Measurements from ENCODE around the gene CYP20A1.

The CYP20A1 gene

DNA sequence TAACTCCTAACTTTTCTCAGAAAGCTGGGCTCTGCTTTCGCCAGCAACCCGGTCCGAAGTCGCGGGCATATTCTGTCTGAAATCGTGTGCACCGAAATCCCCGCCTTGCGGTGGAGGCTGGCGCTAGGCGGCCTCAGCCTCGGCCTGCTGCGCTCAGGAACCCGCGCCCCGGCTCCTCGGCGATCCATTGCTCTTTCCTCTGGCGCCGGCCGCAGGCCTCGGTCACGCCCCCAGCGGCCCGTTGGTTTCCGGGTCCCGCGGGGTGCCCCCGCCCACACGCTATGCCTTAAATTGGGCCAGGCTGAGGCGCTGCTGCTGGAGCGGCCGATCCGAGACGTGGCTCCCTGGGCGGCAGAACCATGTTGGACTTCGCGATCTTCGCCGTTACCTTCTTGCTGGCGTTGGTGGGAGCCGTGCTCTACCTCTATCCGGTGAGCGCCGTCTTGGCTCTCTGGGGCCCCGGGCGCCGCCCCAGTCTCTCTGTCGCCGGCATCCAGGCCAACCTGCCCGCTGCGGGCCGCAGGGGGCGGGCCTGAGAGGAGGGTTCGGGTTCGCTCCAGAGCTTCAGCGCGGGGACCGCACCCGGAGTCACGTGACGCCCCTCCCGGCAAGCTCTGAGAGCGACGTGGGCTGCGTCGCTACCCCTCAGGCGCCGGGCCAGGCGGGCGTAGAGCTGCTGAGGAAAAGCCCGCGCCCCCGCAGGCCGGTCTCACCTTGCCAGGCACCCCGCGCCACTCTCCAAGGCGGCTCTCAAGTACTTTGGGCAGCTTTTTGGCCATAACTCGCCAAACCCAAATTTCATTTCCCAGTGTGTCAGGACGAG, at the start of gene CYP20A1 (continued):
- TF ChIP-seq ZSCAN30 (tag by site-specific recombination; IDR thresholded peaks at IDR 0.05): peak; percentile 87
- TF ChIP-seq SCRT2 (tag by site-specific recombination; IDR thresholded peaks at IDR 0.05): no peak
- TF ChIP-seq OSR2 (tag by site-specific recombination; IDR thresholded peaks at IDR 0.05): no peak
- TF ChIP-seq ZNF311 (tag by site-specific recombination; IDR thresholded peaks at IDR 0.05; ENCODE audit: borderline replicate concordance): no peak
- TF ChIP-seq ZNF501 (tag by site-specific recombination; IDR thresholded peaks at IDR 0.05): peak; percentile 91
- peak; percentile 93 for TF ChIP-seq ZFP37 (tag by site-specific recombination; IDR thresholded peaks at IDR 0.05)
- no peak for TF ChIP-seq ZNF112 (tag by site-specific recombination; IDR thresholded peaks at IDR 0.05)
- TF ChIP-seq ZNF629 (tag by site-specific recombination; IDR thresholded peaks at IDR 0.05): peak; percentile 69; the same call in 1 of the 2 replicates
- no peak for TF ChIP-seq ZNF560 (tag by site-specific recombination; IDR thresholded peaks at IDR 0.05; ENCODE audit: borderline replicate concordance)
- TF ChIP-seq, protein P1, sequence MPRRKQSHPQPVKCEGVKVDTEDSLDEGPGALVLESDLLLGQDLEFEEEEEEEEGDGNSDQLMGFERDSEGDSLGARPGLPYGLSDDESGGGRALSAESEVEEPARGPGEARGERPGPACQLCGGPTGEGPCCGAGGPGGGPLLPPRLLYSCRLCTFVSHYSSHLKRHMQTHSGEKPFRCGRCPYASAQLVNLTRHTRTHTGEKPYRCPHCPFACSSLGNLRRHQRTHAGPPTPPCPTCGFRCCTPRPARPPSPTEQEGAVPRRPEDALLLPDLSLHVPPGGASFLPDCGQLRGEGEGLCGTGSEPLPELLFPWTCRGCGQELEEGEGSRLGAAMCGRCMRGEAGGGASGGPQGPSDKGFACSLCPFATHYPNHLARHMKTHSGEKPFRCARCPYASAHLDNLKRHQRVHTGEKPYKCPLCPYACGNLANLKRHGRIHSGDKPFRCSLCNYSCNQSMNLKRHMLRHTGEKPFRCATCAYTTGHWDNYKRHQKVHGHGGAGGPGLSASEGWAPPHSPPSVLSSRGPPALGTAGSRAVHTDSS (tag by site-specific recombination; IDR thresholded peaks at IDR 0.05): no peak
- no peak for TF ChIP-seq ZNF658 (tag by site-specific recombination; IDR thresholded peaks at IDR 0.05)
- no peak for TF ChIP-seq ZNF146 (tag by site-specific recombination; IDR thresholded peaks at IDR 0.05)
- peak; percentile 92 for TF ChIP-seq KLF10 (tag by site-specific recombination; IDR thresholded peaks at IDR 0.05)
- TF ChIP-seq ZNF660 (tag by site-specific recombination; IDR thresholded peaks at IDR 0.05): peak; percentile 6
- TF ChIP-seq ZNF510 (tag by site-specific recombination; IDR thresholded peaks at IDR 0.05; ENCODE audit: insufficient replicate concordance): no peak
- no peak for TF ChIP-seq ZNF830 (tag by site-specific recombination; IDR thresholded peaks at IDR 0.05; ENCODE audit: low read depth)
- TF ChIP-seq KLF8 (tag by site-specific recombination; IDR thresholded peaks at IDR 0.05): peak; percentile 95
- TF ChIP-seq ZNF292 (tag by site-specific recombination; IDR thresholded peaks at IDR 0.05; ENCODE audit: borderline replicate concordance, low read depth): no peak
- TF ChIP-seq ZNF140 (tag by site-specific recombination; IDR thresholded peaks at IDR 0.05): no peak
- TF ChIP-seq, protein P2, sequence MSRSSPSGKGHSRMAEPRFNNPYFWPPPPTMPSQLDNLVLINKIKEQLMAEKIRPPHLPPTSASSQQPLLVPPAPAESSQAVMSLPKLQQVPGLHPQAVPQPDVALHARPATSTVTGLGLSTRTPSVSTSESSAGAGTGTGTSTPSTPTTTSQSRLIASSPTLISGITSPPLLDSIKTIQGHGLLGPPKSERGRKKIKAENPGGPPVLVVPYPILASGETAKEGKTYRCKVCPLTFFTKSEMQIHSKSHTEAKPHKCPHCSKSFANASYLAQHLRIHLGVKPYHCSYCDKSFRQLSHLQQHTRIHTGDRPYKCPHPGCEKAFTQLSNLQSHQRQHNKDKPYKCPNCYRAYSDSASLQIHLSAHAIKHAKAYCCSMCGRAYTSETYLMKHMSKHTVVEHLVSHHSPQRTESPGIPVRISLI (tag by site-specific recombination; IDR thresholded peaks at IDR 0.05): no peak
- TF ChIP-seq ZNF416 (tag by site-specific recombination; IDR thresholded peaks at IDR 0.05): no peak
- peak; percentile 97 for TF ChIP-seq ZNF600 (tag by site-specific recombination; IDR thresholded peaks at IDR 0.05)
- TF ChIP-seq ZNF10 (tag by site-specific recombination; IDR thresholded peaks at IDR 0.05): 0 out of 2 replicates have a peak, but pooled peaks have one; percentile 10
- TF ChIP-seq ZNF221 (tag by site-specific recombination; IDR thresholded peaks at IDR 0.05; ENCODE audit: borderline replicate concordance): no peak
- TF ChIP-seq YY2 (tag by site-specific recombination; IDR thresholded peaks at IDR 0.05): no peak
- TF ChIP-seq ZNF148 (tag by site-specific recombination; IDR thresholded peaks at IDR 0.05; ENCODE audit: borderline replicate concordance): no peak
- no peak for TF ChIP-seq ZNF121 (tag by site-specific recombination; IDR thresholded peaks at IDR 0.05)
- TF ChIP-seq ZNF639 (tag by site-specific recombination; IDR thresholded peaks at IDR 0.05): 0 out of 2 replicates have a peak, but pooled peaks have one; percentile 40
- TF ChIP-seq ZNF777 (tag by site-specific recombination; IDR thresholded peaks at IDR 0.05; ENCODE audit: borderline replicate concordance): no peak
- TF ChIP-seq ZNF175 (tag by site-specific recombination; IDR thresholded peaks at IDR 0.05): no peak
- no peak for TF ChIP-seq ZNF23 (tag by site-specific recombination; IDR thresholded peaks at IDR 0.05; ENCODE audit: borderline replicate concordance)
- no peak for TF ChIP-seq ZNF174 (tag by site-specific recombination; IDR thresholded peaks at IDR 0.05)
- peak; percentile 55; the same call in 1 of the 2 replicates for TF ChIP-seq ZNF341 (tag by site-specific recombination; IDR thresholded peaks at IDR 0.05; ENCODE audit: low read depth)
- no peak for TF ChIP-seq ZSCAN4 (tag by site-specific recombination; IDR thresholded peaks at IDR 0.05)

Measured in HEK293 (cell line).